GM18508 (cell line): ENCODE results near the gene RERE.

ENCODE experiments used
- ATAC-seq: cut with Tn5 transposase; IDR thresholded peaks from one replicate; pipeline ENCODE4 v1.9.1; 2021; ENCODE audit warnings: moderate number of reproducible peaks; ENCODE audit not compliant: insufficient read depth, unreplicated experiment

Gene RERE

DNA sequence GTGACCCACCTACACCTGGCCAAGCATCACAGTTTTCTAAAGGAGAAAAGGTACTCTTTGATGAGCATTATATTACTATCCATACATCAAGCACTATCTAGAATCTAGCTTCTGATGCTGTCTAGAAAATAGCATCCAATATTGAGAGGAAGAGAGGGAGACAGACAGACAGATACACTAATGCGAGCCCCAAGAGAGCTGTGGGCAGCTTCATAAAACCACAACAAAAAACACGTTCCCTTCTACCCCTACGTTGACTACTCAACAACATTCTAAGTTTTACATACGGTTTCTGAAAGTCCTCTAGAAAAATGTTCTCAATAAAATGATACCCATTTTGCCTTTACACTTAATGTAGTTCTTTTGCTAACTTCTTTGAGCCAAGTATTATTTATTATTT lies 277.8 kb downstream of the RERE start:
- no peak for ATAC-seq

GRCh38 chr1:8538502-8538901 lies 278.9 kb downstream of the RERE start:
- ATAC-seq: no peak

DNA sequence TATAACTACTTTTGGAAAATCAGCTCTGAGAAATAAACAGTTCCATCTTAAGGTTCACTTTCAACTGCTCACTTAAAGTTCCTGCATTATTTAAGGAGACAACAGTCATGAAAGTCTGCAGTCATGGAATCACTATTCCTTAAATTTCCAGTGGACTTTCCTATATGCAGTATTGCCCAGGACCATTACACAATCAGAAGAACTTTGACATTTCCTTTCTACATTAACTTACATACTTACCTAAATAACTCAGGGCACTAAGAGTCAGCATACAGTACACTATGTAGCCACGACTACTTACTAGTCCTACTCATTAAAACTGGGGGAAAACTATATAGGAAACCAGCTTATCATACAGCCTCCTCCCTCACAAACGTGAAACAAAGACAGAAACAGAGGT lies 279.4 kb downstream of the RERE start:
- ATAC-seq: no peak

GRCh38 chr1:8536515-8536914 lies 280.9 kb downstream of the RERE start:
- ATAC-seq: no peak

- ATAC-seq: no peak
Observed at GRCh38 chr1:8533907-8534306, 283.5 kb downstream of the RERE start.

DNA sequence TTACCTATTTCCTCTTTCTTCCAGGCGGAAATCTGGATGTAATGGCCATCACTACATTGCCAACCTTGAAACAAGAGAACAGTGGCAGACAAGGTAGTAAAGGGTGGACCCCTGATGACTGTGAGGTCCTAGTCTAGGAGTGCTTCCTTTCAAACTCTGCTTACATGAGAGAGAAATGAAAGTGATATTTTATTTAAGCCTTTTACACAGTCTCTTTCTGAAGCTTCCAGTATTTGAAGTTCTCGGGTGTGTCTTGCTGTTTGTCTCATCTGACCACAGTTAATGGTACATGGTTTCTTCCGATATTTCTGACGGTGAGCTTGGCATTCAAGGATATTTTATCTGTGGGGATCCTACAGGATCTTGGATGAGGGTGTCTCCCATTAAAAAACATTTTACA lies 284.3 kb downstream of the RERE start:
- ATAC-seq: no peak

- ATAC-seq: no peak
Observed at GRCh38 chr1:8529901-8530300, 287.5 kb downstream of the RERE start.

GRCh38 chr1:8527941-8528340 lies 289.5 kb downstream of the RERE start:
- no peak for ATAC-seq

- peak; percentile 45 for ATAC-seq
Observed at GRCh38 chr1:8525558-8526275, 291.7 kb downstream of the RERE start.

GRCh38 chr1:8525216-8525557 lies 292.3 kb downstream of the RERE start:
- no peak for ATAC-seq

DNA sequence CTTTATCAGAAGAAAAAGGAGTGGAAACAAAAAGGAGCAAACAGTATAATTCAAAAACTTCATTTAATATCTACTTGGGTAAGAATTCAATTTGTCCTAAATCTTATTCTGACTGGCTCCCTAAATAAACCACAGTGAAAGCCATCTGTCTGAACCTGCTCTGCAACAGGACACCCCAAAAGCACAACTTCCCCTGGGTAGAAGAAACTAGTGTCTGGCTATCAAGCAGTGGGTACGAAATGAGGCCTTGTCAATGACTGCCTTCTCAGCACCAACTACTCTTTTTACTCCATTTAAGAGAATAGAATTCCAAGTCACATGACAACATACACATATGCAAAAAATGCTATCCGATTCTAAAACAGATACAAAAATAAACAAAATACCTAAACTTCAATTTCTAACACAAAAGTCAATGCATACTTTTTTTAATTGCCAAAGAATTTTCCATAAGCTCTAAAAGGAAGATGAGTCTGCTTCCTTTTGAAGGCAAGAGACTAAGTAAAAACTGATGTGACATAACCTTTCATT lies 292.7 kb downstream of the RERE start:
- ATAC-seq: no peak

GRCh38 chr1:8523666-8524206 lies 293.7 kb downstream of the RERE start:
- no peak for ATAC-seq

DNA sequence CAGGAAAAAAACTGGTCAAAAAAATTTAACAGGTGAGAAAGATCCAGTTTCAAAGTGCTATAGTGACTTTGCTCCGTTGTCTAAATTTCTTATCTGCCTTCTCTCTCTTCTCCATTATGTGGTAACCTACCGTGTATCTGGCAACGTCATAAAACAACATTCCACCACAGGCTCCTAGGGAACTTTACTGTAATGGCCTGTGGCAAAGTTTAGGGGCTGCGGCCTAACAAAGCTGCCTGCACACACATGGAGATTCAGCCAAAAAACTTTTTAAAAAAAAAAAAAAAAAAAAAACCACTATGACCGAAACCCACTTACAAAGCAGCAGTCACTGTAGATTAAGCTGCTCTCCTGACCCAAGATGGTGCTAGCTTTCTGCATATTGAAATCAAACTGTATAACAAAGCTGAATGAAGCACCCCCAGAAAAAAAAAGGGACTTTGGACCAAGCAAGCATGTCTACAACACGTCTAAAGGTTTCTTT lies 296.9 kb downstream of the RERE start:
- ATAC-seq: no peak

- ATAC-seq: no peak
Observed at GRCh38 chr1:8519167-8519566, 298.3 kb downstream of the RERE start.

DNA sequence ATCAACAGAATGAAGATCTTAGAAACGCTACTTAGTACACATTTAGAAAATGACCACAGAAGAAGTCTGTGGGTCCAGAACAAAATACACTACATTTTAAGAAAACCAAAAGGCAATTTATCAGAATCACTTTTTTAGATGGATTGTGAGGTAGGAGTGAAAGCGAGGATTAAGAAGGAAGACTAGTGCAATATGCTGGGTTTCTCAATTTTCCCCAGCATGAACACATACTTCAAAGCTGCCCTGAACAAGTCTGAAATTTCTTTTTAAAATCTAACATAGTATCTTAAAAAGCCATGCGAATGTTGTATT lies 299.0 kb downstream of the RERE start:
- ATAC-seq: no peak

DNA sequence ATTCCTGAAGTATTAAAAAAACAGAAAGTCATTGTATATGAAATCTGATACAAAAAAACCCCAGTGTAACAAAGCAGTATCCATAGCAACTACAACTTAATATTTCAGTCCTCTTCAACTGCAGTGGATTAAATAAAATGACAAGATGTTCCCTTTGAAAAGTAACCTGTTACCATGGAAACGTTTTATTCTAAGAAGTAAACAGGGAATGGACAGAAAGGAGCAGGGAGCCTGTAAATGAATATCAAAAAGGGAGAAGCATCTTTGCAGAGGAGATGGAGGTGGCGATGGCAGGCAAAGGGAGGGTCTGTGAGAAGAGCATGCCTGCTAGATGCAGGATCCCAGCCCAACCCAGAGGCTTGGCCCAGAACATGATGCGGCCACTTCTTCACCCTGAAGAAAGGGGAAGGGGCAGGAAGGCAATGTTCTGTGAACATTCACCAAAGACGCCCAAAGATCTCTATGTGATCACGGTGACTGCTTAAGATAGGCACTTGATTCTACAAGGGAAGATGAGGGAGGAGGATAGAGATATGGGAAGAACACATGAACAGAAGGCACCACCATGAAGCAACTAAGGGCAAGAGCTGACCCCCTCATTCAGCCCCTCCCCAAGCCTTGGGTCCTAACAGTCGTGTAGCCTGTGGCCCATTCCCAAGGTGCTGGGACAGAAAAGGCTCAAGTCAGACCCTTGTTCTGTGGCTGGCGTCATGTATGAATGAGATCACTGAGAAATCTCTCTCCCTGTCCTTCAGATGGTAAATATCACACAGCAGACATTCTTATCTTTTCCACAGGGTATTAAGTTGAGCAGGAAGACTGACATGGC lies 299.6 kb downstream of the RERE start:
- ATAC-seq: no peak

- ATAC-seq: no peak
Observed at GRCh38 chr1:8516793-8517556, 300.5 kb downstream of the RERE start.

DNA sequence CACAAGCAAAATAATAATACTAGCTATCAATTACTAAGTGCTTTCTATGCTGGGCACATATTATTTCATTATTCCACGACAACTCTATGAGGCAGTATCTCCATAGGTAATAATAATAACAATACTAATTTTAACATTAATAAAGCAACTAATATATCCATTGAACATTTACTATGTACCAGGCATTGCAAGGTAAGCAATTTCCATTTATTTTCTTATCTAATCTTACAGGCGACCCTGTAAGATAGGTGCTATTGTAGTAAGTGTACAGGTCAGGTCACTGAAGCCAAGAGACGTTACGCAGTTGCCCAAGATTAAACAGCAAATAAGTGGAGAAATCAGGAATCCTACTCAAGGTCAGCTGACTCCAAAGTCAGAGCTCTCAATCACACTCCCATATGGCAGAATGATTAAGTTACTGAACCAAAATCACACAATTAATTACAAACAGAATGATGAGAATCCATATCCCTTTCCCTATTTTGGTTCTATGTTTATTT lies 301.1 kb downstream of the RERE start:
- ATAC-seq: no peak

DNA sequence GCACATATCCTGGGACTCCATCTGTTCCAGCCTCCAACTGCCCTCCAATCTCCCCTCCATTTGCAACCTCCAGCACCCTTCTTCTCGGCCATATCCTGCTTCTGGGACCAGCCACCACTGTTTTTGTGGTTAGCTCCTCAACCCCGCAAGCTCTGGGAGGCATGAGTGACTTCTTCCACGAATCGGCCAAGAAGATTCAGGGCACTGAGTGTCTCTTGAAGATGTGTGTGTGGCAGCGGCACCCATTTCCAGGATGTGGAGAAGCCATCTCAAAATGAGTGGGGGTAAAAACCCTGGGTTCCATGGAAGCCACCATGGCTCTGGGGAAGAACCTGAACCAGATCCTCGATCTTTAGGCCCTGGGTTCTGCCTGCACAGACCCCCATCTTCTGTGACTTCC lies 304.9 kb downstream of the RERE start:
- no peak for ATAC-seq

DNA sequence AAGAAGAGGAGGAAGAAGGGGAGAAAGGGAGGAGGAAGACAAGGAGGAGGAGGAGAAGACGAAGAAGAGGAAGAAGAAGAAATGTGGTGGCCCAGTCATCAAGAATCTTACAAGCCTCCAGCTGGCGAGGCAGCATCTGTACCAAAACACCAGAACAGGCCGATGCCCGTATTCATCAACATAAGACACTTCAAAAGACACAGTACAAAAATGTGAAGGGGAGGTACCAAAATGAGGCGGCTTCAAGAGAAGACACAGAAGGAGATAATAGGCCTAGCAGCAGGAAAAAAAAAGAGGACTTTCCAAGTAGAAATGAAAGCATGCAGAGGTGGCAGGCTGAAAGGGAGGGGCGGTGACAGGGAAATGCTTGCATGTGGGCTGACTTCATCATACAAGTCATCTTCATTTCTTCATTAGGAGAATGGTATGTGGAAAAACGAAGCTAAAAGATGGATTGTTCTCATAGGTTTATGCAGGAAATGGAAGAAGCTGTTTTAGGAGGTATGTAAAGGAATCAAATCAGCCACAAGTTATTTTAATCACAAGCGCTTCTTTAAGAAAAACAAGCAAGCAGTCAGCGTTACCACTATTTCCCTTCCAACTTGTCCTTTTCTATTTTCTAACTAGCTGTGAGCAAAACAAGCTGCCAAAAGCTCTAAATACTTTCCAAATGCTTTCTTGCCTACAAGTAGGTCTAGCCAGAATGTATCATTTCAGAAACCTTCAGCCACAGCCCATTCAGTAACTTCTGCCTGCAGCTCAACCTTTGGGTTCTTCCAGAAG lies 307.2 kb downstream of the RERE start:
- ATAC-seq: no peak
